HG02970 (cell line): ENCODE measurements around the gene SLC16A6.
"Not testable (repeated sequence)": the region's sequence is repeated elsewhere in the genome, so short reads cannot be mapped to it uniquely, and the experiment has no call there.

Source experiments
- ATAC-seq: cut with Tn5 transposase; IDR thresholded peaks from one replicate; pipeline ENCODE4 v1.9.1; 2021; ENCODE audit warnings: mild to moderate bottlenecking, moderate library complexity, moderate number of reproducible peaks; ENCODE audit not compliant: unreplicated experiment, low FRiP score

Gene SLC16A6

DNA sequence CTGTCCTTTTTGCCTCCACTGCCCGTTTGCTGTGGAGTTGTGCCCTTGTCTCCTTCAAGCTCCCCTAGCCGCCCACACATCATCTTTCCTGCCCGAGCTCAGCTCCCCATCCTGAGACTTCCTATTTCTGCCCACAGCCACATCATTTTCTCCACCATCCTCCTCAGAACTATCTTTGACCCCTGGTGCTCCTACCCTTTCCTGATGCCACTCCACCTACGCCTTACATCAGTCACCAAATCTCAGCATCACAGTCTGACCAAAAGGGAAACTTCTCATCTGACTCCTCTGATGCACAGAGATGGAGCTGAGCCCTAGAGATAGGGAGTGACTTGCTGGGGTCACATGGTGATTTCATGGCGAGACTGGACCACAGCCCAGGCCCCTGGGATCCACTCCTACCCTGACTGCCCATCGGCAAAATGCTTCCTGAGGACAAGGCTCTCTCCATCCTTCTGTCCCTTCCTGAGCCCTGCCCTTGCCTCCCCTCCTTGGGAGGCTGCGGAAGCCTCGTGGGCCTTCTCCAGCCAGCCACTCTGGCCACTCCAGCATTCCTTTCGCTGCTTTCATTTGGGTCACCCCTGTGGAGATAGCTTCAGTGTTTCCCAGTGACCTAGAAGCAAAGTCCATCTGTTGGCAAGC lies 62.8 kb downstream of the SLC16A6 start:
- not testable (repeated sequence) for ATAC-seq

DNA sequence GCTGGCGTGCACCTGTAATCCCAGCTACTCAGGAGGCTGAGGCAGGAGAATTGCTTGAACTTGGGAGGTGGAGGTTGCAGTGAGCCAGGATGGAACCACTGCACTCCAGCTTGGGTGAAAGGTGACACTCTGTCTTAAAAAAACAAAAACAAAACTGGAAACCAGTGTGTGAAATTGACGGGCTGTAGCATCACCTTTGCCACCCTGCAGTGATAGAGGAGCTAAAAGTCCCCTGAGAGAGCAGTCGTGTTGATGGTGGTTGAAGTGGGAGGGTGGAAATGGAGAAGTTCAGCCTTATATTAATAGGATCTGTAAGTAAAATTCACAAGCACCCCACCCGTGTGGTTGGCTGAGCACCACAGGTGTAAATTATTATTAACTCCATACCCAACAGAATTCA lies 65.9 kb downstream of the SLC16A6 start:
- ATAC-seq = not testable (repeated sequence)

DNA sequence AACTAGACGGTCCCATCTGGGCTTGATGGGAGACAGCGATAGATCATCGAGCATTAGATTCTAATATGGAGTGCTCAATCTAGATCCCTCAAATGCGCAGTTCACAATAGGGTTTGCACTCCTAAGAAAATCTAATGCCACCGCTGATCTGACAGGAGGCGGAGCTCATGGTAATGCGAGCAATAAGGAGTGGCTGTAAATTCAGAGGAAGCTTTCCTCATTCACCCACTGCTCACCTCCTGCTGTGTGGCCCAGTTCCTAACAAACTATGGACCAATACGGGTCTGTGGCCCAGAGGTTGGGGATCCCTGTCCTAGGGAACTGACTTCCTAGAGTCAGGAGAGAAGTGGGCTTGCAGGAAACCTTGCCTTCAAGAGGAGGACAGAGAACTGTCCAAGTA lies 68.3 kb downstream of the SLC16A6 start:
- no peak for ATAC-seq

DNA sequence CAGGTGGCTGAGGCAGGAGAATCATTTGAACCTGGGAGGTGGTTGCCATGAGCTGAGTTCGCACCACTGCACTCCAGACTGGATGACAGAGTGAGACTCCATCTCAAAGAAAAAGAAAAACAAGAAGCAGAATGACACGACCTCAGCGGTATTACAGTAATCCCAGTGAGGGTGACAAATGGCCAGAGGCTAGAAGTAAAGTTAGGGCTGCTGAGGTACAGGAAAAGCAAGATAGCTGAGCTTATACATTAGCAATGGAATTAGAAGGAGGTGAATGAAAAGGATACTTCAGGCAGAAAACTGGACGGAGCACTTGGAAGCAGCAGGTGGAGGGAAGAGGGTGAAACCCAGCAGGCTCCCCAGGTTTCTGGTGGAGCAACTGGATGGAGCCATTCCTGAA lies 69.1 kb downstream of the SLC16A6 start:
- no peak for ATAC-seq

DNA sequence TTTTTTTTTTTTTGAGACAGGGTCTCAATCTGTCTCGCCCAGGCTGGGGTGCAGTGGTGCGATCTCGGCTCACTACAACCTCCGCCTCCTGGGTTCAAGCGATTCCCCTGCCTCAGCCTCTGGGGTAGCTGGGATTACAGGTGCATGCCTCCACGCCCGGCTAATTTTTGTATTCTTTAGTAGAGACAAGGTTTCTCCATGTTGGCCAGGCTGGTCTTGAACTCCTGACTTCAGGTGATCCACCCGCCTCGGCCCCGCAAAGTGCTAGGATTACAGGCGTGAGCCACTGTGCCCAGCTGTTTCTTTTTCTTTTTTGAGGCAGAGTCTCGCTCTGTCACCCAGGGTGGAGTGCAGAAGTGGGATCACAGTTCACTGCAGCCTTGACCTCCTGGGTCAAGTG lies 70.1 kb downstream of the SLC16A6 start:
- not testable (repeated sequence) for ATAC-seq

DNA sequence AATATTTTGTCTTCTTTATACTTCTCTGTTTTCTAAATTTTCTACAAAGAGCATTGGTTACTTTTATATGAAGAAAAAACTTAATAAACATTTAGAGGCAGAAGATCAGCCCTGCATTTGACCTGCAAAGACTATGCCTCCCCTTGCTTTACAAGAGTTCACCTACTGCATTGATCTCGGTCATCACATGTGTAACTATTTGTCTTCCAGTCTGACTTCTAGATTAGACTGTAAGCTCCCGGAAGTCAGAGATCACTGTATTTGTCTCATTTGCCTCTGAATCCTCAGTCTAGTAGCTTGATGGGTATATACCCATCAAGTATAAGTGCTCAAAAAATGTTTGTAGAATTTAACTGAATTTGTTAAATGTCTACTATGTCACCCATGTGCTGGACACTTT lies 70.7 kb downstream of the SLC16A6 start:
- not testable (repeated sequence) for ATAC-seq

- ATAC-seq = not testable (repeated sequence)
Observed at GRCh38 chr17:68219429-68219828, 71.5 kb downstream of the SLC16A6 start.
